Liver (tissue), 9 donors: ENCODE results near the gene LRRC9. TPM values are rescaled to one million over a fixed set of nuclear protein-coding genes. Genes with fewer than 3 reads are reported as not detected.

Experiments used
- DNase-seq: peaks from one replicate; pipeline ENCODE4 v3.0.0-alpha.2; 2017; ENCODE audit warnings: low spot score
- H3K27ac ChIP-seq, 2 donors: one replicate each; pipeline ENCODE4 v1.7.0; 2013; ENCODE audit warnings: inconsistent platforms in 2 of 2, low read length in 2 of 2, control low read depth in 1 of 2, low read depth in 1 of 2, mild to moderate bottlenecking in 1 of 2
- H3K27me3 ChIP-seq, 4 donors: one replicate each; pipeline versions ENCODE4 v1.6.1 to v1.7.0; 2013; ENCODE audit warnings: low read length in 3 of 4, inconsistent platforms in 1 of 4, mild to moderate bottlenecking in 1 of 4, moderate library complexity in 1 of 4; ENCODE audit not compliant: control insufficient read depth in 4 of 4, insufficient read depth in 4 of 4
- H3K36me3 ChIP-seq, 4 donors: one replicate each; pipeline versions ENCODE4 v1.6.1 to v1.7.0; 2013; ENCODE audit warnings: low read length in 3 of 4, mild to moderate bottlenecking in 3 of 4, low read depth in 1 of 4, moderate library complexity in 1 of 4; ENCODE audit not compliant: control insufficient read depth in 4 of 4, insufficient read depth in 3 of 4
- H3K4me1 ChIP-seq, 4 donors: one replicate each; pipeline versions ENCODE4 v1.6.1 to v1.7.0; 2013; ENCODE audit warnings: low read length in 3 of 4, mild to moderate bottlenecking in 3 of 4, moderate library complexity in 1 of 4; ENCODE audit not compliant: control insufficient read depth in 4 of 4, insufficient read depth in 4 of 4
- H3K4me3 ChIP-seq, 3 donors: one replicate each; pipeline versions ENCODE4 v1.6.1 to v1.7.0; 2013; ENCODE audit warnings: low read length in 3 of 3, control low read depth in 1 of 3, low read depth in 1 of 3, mild to moderate bottlenecking in 1 of 3
- H3K9ac ChIP-seq, 2 donors: one replicate each; pipeline ENCODE4 v1.7.0; 2013; ENCODE audit warnings: low read length in 2 of 2, mild to moderate bottlenecking in 2 of 2, moderate library complexity in 2 of 2, control low read depth in 1 of 2, low read depth in 1 of 2
- H3K9me3 ChIP-seq, 4 donors: one replicate each; pipeline versions ENCODE4 v1.6.1 to v1.7.0; 2013; ENCODE audit warnings: low read length in 3 of 4; ENCODE audit not compliant: control insufficient read depth in 4 of 4
- ATF3 ChIP-seq: IDR thresholded peaks from 2 replicates; pipeline ENCODE4 v1.6.1; 2016; ENCODE audit warnings: antibody characterized with exemption
- CTCF ChIP-seq: fragments of 150-350 bp; IDR thresholded peaks from 2 replicates; pipeline ENCODE4 v1.5.1; 2017; ENCODE audit warnings: improper control_type of control experiment, low read depth, low read length; ENCODE audit not compliant: missing input control
- EGR1 ChIP-seq, 2 donors: IDR thresholded peaks; 2 replicates each; pipeline ENCODE4 v1.6.1; 2016 to 2018; ENCODE audit warnings: antibody characterized with exemption in 2 of 2, low read depth in 2 of 2
- FOXA1 ChIP-seq: IDR thresholded peaks from 2 replicates; pipeline ENCODE4 v1.6.1; 2016; ENCODE audit warnings: antibody characterized with exemption
- FOXA2 ChIP-seq: IDR thresholded peaks from 2 replicates; pipeline ENCODE4 v1.6.1; 2016; ENCODE audit warnings: antibody characterized with exemption
- GABPA ChIP-seq, 2 donors: IDR thresholded peaks in 1 of 2; conservative IDR thresholded peaks in 1 of 2; 2 replicates each; pipeline ENCODE4 v1.6.1; 2016; ENCODE audit warnings: antibody characterized with exemption in 2 of 2, mild to moderate bottlenecking in 1 of 2, moderate library complexity in 1 of 2
- HNF4A ChIP-seq, 2 donors: conservative IDR thresholded peaks; 2 replicates each; pipeline ENCODE4 v1.6.1; 2016; ENCODE audit warnings: antibody characterized with exemption in 2 of 2, mild to moderate bottlenecking in 2 of 2
- HNF4G ChIP-seq: IDR thresholded peaks from 2 replicates; pipeline ENCODE4 v1.6.1; 2016; ENCODE audit warnings: antibody characterized with exemption
- JUND ChIP-seq, 2 donors: IDR thresholded peaks; 2 replicates each; pipeline ENCODE4 v1.6.1; 2016; ENCODE audit warnings: antibody characterized with exemption in 2 of 2
- MAX ChIP-seq: IDR thresholded peaks from 2 replicates; pipeline ENCODE4 v1.6.1; 2016; ENCODE audit warnings: antibody characterized with exemption
- NR2F2 ChIP-seq: IDR thresholded peaks from 2 replicates; pipeline ENCODE4 v1.6.1; 2016; ENCODE audit warnings: antibody characterized with exemption
- RAD21 ChIP-seq, 2 donors: IDR thresholded peaks; 2 replicates each; pipeline ENCODE4 v1.6.1; 2016; ENCODE audit warnings: antibody characterized with exemption in 2 of 2, mild to moderate bottlenecking in 2 of 2
- REST ChIP-seq: IDR thresholded peaks from 2 replicates; pipeline ENCODE4 v1.6.1; 2016; ENCODE audit warnings: antibody characterized with exemption, mild to moderate bottlenecking
- RXRA ChIP-seq, 2 donors: IDR thresholded peaks; 2 replicates each; pipeline ENCODE4 v1.6.1; 2017 to 2018; ENCODE audit warnings: antibody characterized with exemption in 2 of 2, mild to moderate bottlenecking in 1 of 2
- SP1 ChIP-seq: IDR thresholded peaks from 2 replicates; pipeline ENCODE4 v1.6.1; 2018; ENCODE audit warnings: antibody characterized with exemption, mild to moderate bottlenecking
- TAF1 ChIP-seq: conservative IDR thresholded peaks from 2 replicates; pipeline ENCODE4 v1.6.1; 2016; ENCODE audit warnings: antibody characterized with exemption, mild to moderate bottlenecking
- YY1 ChIP-seq: IDR thresholded peaks from 2 replicates; pipeline ENCODE4 v1.6.1; 2016; ENCODE audit warnings: antibody characterized with exemption, mild to moderate bottlenecking
- ZBTB33 ChIP-seq: IDR thresholded peaks from 2 replicates; pipeline ENCODE4 v1.6.1; 2016; ENCODE audit warnings: antibody characterized with exemption
- polyA plus RNA-seq, 2 donors: library from polyadenylated mRNA; stranded (reverse) in 1 of 2; unstranded in 1 of 2; fragments of 200-250 nt in 1 of 2; fragments of >200 nt in 1 of 2; fragmentation: Nextera tagmentation in 1 of 2; extraction: Ambion mirVana in 1 of 2; gene quantifications; one replicate each; pipeline versions ENCODE4 v1.2.1 to v1.2.3, GENCODE V29; 2013 to 2015
- total RNA-seq, 2 donors: library from RNA; depleted of rRNA; stranded (reverse); fragments of >200 nt; gene quantifications; one replicate each; pipeline ENCODE4 v1.2.3, GENCODE V29; 2014
- donor health status: healthy.
- donor health status: healthy.
- donor health status: healthy.
- donor health status: healthy.
- donor health status: healthy.

The LRRC9 gene
- total and polyA plus RNA-seq, 4 donors = 0.14 to 0.32 TPM; not detected in 2

GRCh38 chr14:60079723-60080122 is 159.8 kb downstream of the LRRC9 start:
- no peak for TF ChIP-seq ZBTB33
- no peak for TF ChIP-seq FOXA1
- no peak for TF ChIP-seq RAD21 (IDR thresholded peaks at IDR 0.05)
- no peak for TF ChIP-seq MAX
- TF ChIP-seq HNF4G = no peak
- TF ChIP-seq HNF4A (conservative IDR thresholded peaks at IDR 0.05) = no peak
- TF ChIP-seq REST = no peak
- no peak for TF ChIP-seq GABPA (IDR thresholded peaks at IDR 0.05 in 1 of 2, conservative IDR thresholded peaks at IDR 0.05 in 1 of 2)
- TF ChIP-seq NR2F2 = no peak
- H3K27me3 ChIP-seq = no peaks in the 10 kb centered on the region

GRCh38 chr14:60085085-60085484 is 165.1 kb downstream of the LRRC9 start:
- TF ChIP-seq EGR1 (IDR thresholded peaks at IDR 0.05; ENCODE audit: low read depth in 2 of 2) (no peak), CTCF (no peak), HNF4A (conservative IDR thresholded peaks at IDR 0.05) (no peak), RAD21 (IDR thresholded peaks at IDR 0.05) (no peak), ATF3 (no peak), GABPA (IDR thresholded peaks at IDR 0.05 in 1 of 2, conservative IDR thresholded peaks at IDR 0.05 in 1 of 2) (no peak), REST (no peak), NR2F2 (no peak), JUND (IDR thresholded peaks at IDR 0.05) (no peak), FOXA2 (no peak), MAX (no peak), RXRA (IDR thresholded peaks at IDR 0.05) (no peak), FOXA1 (no peak), HNF4G (no peak), TAF1 (no peak), YY1 (no peak), SP1 (no peak), ZBTB33 (no peak)
- no peak overlapping the region for H3K4me3 ChIP-seq
- DNase-seq = no peak
- H3K9me3 ChIP-seq = no peaks in the 10 kb centered on the region
- no peaks in the 10 kb centered on the region for H3K36me3 ChIP-seq
- no peak overlapping the region for H3K27ac ChIP-seq
- no peaks in the 10 kb centered on the region for H3K4me1 ChIP-seq
- no peak overlapping the region for H3K9ac ChIP-seq
- H3K27me3 ChIP-seq = no peaks in the 10 kb centered on the region

More at GRCh38 chr14:60079723-60080122, 159.8 kb downstream of the LRRC9 start:
- H3K4me1 ChIP-seq = no peaks in the 10 kb centered on the region
- H3K9ac ChIP-seq = no peak overlapping the region
- H3K27ac ChIP-seq = no peak overlapping the region
- no peak overlapping the region for H3K4me3 ChIP-seq
- H3K36me3 ChIP-seq = no peaks in the 10 kb centered on the region
- DNase-seq = no peak
- no peaks in the 10 kb centered on the region for H3K9me3 ChIP-seq
